ENCODE data around the gene DSCAM. TPM values are rescaled to one million over a fixed set of nuclear protein-coding genes. Genes with fewer than 3 reads are reported as not detected.

Gene DSCAM
- total RNA-seq, 2 donors from 2014 or later, result 18.5 to 25.5 TPM

DNA sequence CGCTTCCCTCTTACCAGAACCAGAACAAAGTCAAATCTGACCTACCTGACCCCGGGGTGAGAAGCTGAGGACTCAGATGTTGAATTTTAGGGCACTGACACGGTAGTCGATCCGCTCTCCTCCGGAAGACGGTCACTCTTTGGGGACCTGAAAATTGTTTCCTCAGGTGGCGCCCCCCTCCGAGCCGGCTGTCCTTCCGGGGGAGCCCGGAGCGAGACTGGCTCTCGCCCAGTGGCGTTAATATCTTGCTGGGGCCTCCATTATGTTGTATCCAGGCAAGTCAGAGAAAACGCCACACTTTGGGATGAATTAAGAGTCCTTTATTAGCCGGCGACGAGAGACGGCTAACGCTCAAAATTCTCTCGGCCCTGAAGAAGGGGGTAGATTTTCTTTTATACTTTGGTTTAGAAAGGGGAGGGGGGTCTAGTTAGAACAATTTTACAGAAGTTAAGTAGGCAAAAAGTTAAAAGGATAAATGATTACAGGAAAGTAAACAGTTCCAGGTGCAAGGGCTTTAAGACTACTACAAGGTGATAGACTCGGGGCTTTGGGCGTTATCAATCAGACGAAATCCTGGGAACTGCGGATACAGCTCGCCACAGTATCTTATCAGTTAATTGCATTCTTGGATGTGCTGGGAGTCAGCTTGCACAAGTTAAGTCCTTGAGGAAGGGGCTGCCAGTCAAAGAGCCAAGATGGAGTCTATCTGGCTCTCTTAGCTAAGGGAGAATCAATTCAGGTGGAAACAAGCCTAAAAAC is 269.5 kb downstream of the DSCAM start:
- peaks cover 19% of the 10 kb centered on the region for H3K9me3 ChIP-seq (ENCODE audit: control insufficient read depth, low read length)
- peaks cover 19% of the 10 kb centered on the region for H3K36me3 Mint-ChIP-seq (ENCODE audit: low read depth)
- peak overlapping the region; percentile 71 for H3K4me3 Mint-ChIP-seq
- 66 to 81% methylated on average over 11 to 27 of the region's 27 CpGs for WGBS, 2 experiments (ENCODE audit: insufficient coverage in 1 of 2, insufficient read length in 1 of 2)
- no peaks in the 10 kb centered on the region for H3K4me1 ChIP-seq (ENCODE audit: control insufficient read depth, insufficient read depth, low read length)
- H3K27ac Mint-ChIP-seq, result peak overlapping the region; percentile 98
- H3K27ac ChIP-seq (ENCODE audit: low read depth, low read length), result peak overlapping the region; percentile 75
- TF ChIP-seq, protein P1, sequence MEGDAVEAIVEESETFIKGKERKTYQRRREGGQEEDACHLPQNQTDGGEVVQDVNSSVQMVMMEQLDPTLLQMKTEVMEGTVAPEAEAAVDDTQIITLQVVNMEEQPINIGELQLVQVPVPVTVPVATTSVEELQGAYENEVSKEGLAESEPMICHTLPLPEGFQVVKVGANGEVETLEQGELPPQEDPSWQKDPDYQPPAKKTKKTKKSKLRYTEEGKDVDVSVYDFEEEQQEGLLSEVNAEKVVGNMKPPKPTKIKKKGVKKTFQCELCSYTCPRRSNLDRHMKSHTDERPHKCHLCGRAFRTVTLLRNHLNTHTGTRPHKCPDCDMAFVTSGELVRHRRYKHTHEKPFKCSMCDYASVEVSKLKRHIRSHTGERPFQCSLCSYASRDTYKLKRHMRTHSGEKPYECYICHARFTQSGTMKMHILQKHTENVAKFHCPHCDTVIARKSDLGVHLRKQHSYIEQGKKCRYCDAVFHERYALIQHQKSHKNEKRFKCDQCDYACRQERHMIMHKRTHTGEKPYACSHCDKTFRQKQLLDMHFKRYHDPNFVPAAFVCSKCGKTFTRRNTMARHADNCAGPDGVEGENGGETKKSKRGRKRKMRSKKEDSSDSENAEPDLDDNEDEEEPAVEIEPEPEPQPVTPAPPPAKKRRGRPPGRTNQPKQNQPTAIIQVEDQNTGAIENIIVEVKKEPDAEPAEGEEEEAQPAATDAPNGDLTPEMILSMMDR (conservative IDR thresholded peaks at IDR 0.05), result no peak
- H3K9ac ChIP-seq (ENCODE audit: extremely low read depth, low read length, poor library complexity, severe bottlenecking), result peak overlapping the region; percentile 96
- peaks cover 32% of the 10 kb centered on the region for H3K4me1 Mint-ChIP-seq
- H3K27me3 Mint-ChIP-seq (ENCODE audit: insufficient read depth), result no peaks in the 10 kb centered on the region
- peaks cover 7% of the 10 kb centered on the region for H3K36me3 ChIP-seq (ENCODE audit: control insufficient read depth, insufficient read depth, low read length)
- peaks cover 18% of the 10 kb centered on the region for H3K9me3 Mint-ChIP-seq
- no peaks in the 10 kb centered on the region for H3K27me3 ChIP-seq (ENCODE audit: control insufficient read depth, insufficient read depth, low read length, poor library complexity, severe bottlenecking)
- peak overlapping the region; percentile 90 for H3K4me3 ChIP-seq (ENCODE audit: low read length)
- peak; percentile 61 for DNase-seq

- peaks cover 21% of the 10 kb centered on the region for H3K36me3 Mint-ChIP-seq (ENCODE audit: low read depth)
- H3K9me3 ChIP-seq (ENCODE audit: control insufficient read depth, low read length), result peaks cover 21% of the 10 kb centered on the region
- H3K27ac ChIP-seq (ENCODE audit: low read depth, low read length), result no peak overlapping the region
- H3K4me3 ChIP-seq (ENCODE audit: low read length), result peak overlapping the region; percentile 90
- TF ChIP-seq, protein P1 (conservative IDR thresholded peaks at IDR 0.05), result no peak
- peak overlapping the region; percentile 96 for H3K9ac ChIP-seq (ENCODE audit: extremely low read depth, low read length, poor library complexity, severe bottlenecking)
- no peak for DNase-seq
- peaks cover 19% of the 10 kb centered on the region for H3K9me3 Mint-ChIP-seq
- peaks cover 17% of the 10 kb centered on the region for H3K36me3 ChIP-seq (ENCODE audit: control insufficient read depth, insufficient read depth, low read length)
- peak overlapping the region; percentile 71 for H3K4me3 Mint-ChIP-seq
- H3K4me1 ChIP-seq (ENCODE audit: control insufficient read depth, insufficient read depth, low read length), result no peaks in the 10 kb centered on the region
- peak overlapping the region; percentile 92 for H3K27ac Mint-ChIP-seq
- H3K4me1 Mint-ChIP-seq, result peaks cover 28% of the 10 kb centered on the region
- H3K27me3 Mint-ChIP-seq (ENCODE audit: insufficient read depth), result no peaks in the 10 kb centered on the region
- no peaks in the 10 kb centered on the region for H3K27me3 ChIP-seq (ENCODE audit: control insufficient read depth, insufficient read depth, low read length, poor library complexity, severe bottlenecking)
Measured at GRCh38 chr21:40575976-40576375, 271.0 kb downstream of the DSCAM start.

DNA sequence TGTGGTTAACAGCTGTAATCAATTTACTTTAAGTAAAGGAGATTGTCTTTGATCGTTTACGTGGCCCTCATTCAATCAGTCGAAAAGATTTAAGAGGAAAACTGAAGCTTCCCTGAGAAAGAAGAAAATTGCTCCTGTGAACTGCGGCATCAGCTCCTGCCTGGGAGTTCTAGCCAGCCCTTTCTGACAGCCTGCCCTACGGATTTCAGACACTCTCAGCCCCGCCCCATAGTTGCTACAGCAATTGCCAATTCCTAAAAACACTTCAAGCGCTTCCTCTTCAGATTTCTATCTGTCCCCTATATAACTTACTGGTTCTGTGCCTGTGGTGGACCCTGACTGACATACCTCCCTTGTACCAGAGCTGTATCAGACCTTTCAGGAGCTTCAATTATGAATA is 277.6 kb downstream of the DSCAM start:
- Mint-ChIP-seq H3K36me3 (ENCODE audit: low read depth) (peaks cover 47% of the 10 kb centered on the region), H3K4me3 (no peak overlapping the region), H3K9me3 (peaks cover 8% of the 10 kb centered on the region), H3K27me3 (ENCODE audit: insufficient read depth) (no peaks in the 10 kb centered on the region), H3K4me1 (peaks cover 55% of the 10 kb centered on the region), H3K27ac (peak overlapping the region; percentile 31)
- Histone ChIP-seq H3K4me3 (ENCODE audit: low read length) (peak overlapping the region; percentile 74), H3K9ac (ENCODE audit: extremely low read depth, low read length, poor library complexity, severe bottlenecking) (peak overlapping the region; percentile 18), H3K27ac (ENCODE audit: low read depth, low read length) (no peak overlapping the region), H3K9me3 (ENCODE audit: control insufficient read depth, low read length) (peaks cover 19% of the 10 kb centered on the region), H3K36me3 (ENCODE audit: control insufficient read depth, insufficient read depth, low read length) (peaks cover 68% of the 10 kb centered on the region), H3K4me1 (ENCODE audit: control insufficient read depth, insufficient read depth, low read length) (peaks cover 14% of the 10 kb centered on the region), H3K27me3 (ENCODE audit: control insufficient read depth, insufficient read depth, low read length, poor library complexity, severe bottlenecking) (no peaks in the 10 kb centered on the region)
- TF ChIP-seq, protein P1 (conservative IDR thresholded peaks at IDR 0.05), result no peak
- 77 to 84% methylated on average over 6 to 7 of the region's 7 CpGs for WGBS, 2 experiments (ENCODE audit: insufficient coverage in 1 of 2, insufficient read length in 1 of 2)
- no peak for DNase-seq

Measured in endodermal cell (in vitro differentiated cells).